H9 (cell line): ENCODE results near the gene NCKAP5. TPM values are rescaled to one million over a fixed set of nuclear protein-coding genes. Genes with fewer than 3 reads are reported as not detected.

Source experiments
- DNase-seq: peaks from one replicate; pipeline ENCODE4 v3.0.0-alpha.2; 2017
- H2AFZ ChIP-seq: one replicate; pipeline ENCODE4 v1.6.1; 2013; ENCODE audit warnings: mild to moderate bottlenecking, low read length, control low read depth, moderate library complexity
- H2AK5ac ChIP-seq: 2 replicates; pipeline ENCODE4 v1.6.1; 2013; ENCODE audit warnings: low read length, control low read depth, mixed read lengths; ENCODE audit not compliant: insufficient read length
- H2BK120ac ChIP-seq: one replicate; pipeline ENCODE4 v1.6.1; 2013; ENCODE audit warnings: low read depth, mild to moderate bottlenecking, low read length, control low read depth, inconsistent platforms; ENCODE audit not compliant: poor library complexity, severe bottlenecking
- H2BK12ac ChIP-seq: 2 replicates; pipeline ENCODE4 v1.6.1; 2013; ENCODE audit warnings: low read length, control low read depth, mixed read lengths, low read depth; ENCODE audit not compliant: insufficient read length
- H2BK15ac ChIP-seq: 2 replicates; pipeline ENCODE4 v1.6.1; 2013; ENCODE audit warnings: low read depth, low read length, control low read depth
- H2BK20ac ChIP-seq: one replicate; pipeline ENCODE4 v1.6.1; 2013; ENCODE audit warnings: low read depth, mild to moderate bottlenecking, low read length, control low read depth, inconsistent platforms; ENCODE audit not compliant: poor library complexity, severe bottlenecking
- H2BK5ac ChIP-seq: 2 replicates; pipeline ENCODE4 v1.6.1; 2013; ENCODE audit warnings: low read length, control low read depth, mixed read lengths; ENCODE audit not compliant: insufficient read length
- H3K14ac ChIP-seq: 2 replicates; pipeline ENCODE4 v1.6.1; 2013; ENCODE audit warnings: low read length, control low read depth; ENCODE audit not compliant: insufficient read depth
- H3K18ac ChIP-seq: 2 replicates; pipeline ENCODE4 v1.6.1; 2013; ENCODE audit warnings: low read depth, mild to moderate bottlenecking, mixed read lengths, low read length, control low read depth; ENCODE audit not compliant: insufficient read length
- H3K23ac ChIP-seq: 2 replicates; pipeline ENCODE4 v1.6.1; 2013; ENCODE audit warnings: low read length, control low read depth, mixed read lengths, low read depth; ENCODE audit not compliant: insufficient read length
- H3K23me2 ChIP-seq: 2 replicates; pipeline ENCODE4 v1.6.1; 2013; ENCODE audit warnings: low read depth, mild to moderate bottlenecking, mixed read lengths, low read length, control low read depth; ENCODE audit not compliant: insufficient read length, poor library complexity, severe bottlenecking
- H3K27ac ChIP-seq: 2 replicates; pipeline ENCODE4 v1.5.1; 2013; ENCODE audit warnings: low read length, control low read depth, mixed read lengths, low read depth; ENCODE audit not compliant: insufficient read length
- H3K27me3 ChIP-seq: 2 replicates; pipeline ENCODE4 v1.6.1; 2013; ENCODE audit warnings: low read length, control low read depth, inconsistent platforms; ENCODE audit not compliant: insufficient read depth
- H3K4ac ChIP-seq: 2 replicates; pipeline ENCODE4 v1.6.1; 2013; ENCODE audit warnings: low read depth, mild to moderate bottlenecking, control low read depth, inconsistent platforms, low read length, moderate library complexity
- H3K4me1 ChIP-seq: 2 replicates; pipeline ENCODE4 v1.6.1; 2013; ENCODE audit warnings: low read length, control low read depth, inconsistent platforms; ENCODE audit not compliant: insufficient read depth
- H3K4me2 ChIP-seq: 2 replicates; pipeline ENCODE4 v1.6.1; 2013; ENCODE audit warnings: low read length, control low read depth, mixed read lengths; ENCODE audit not compliant: insufficient read length, insufficient read depth
- H3K56ac ChIP-seq: 2 replicates; pipeline ENCODE4 v1.6.1; 2013; ENCODE audit warnings: low read depth, mild to moderate bottlenecking, mixed read lengths, low read length, control low read depth; ENCODE audit not compliant: insufficient read length
- H3K79me1 ChIP-seq: 2 replicates; pipeline ENCODE4 v1.6.1; 2013; ENCODE audit warnings: low read depth, mild to moderate bottlenecking, moderate library complexity, low read length, control low read depth, inconsistent platforms; ENCODE audit not compliant: insufficient read depth, poor library complexity, severe bottlenecking
- H3K79me2 ChIP-seq: 2 replicates; pipeline ENCODE4 v1.6.1; 2013; ENCODE audit warnings: low read length, control low read depth, inconsistent platforms; ENCODE audit not compliant: insufficient read depth
- H3K9ac ChIP-seq: 2 replicates; pipeline ENCODE4 v1.6.1; 2013; ENCODE audit warnings: low read length, control low read depth, mixed read lengths; ENCODE audit not compliant: insufficient read length; ENCODE audit errors: extremely low read depth
- H3K9me3 ChIP-seq: one replicate; pipeline ENCODE4 v1.6.1; 2013; ENCODE audit warnings: low read depth, low read length, inconsistent platforms; ENCODE audit not compliant: control insufficient read depth
- H3T11ph ChIP-seq: one replicate; pipeline ENCODE4 v1.6.1; 2013; ENCODE audit warnings: mild to moderate bottlenecking, low read length, control low read depth, inconsistent platforms
- H4K20me1 ChIP-seq: one replicate; pipeline ENCODE4 v1.6.1; 2013; ENCODE audit not compliant: control insufficient read depth, insufficient read length, insufficient read depth
- H4K5ac ChIP-seq: 2 replicates; pipeline ENCODE4 v1.6.1; 2013; ENCODE audit warnings: low read depth, mild to moderate bottlenecking, mixed read lengths, low read length, control low read depth; ENCODE audit not compliant: insufficient read length
- H4K8ac ChIP-seq: replicated peaks from 2 replicates; pipeline ENCODE4 v1.6.1; 2013; ENCODE audit warnings: low read length, control low read depth, mixed read lengths, low read depth; ENCODE audit not compliant: insufficient read length
- H4K91ac ChIP-seq: 2 replicates; pipeline ENCODE4 v1.6.1; 2013; ENCODE audit warnings: low read depth, mild to moderate bottlenecking, moderate library complexity, mixed read lengths, low read length, control low read depth; ENCODE audit not compliant: insufficient read length
- H3K27ac Mint-ChIP-seq, 3 experiments: 2 replicates in 2 of 3; 3 replicates in 1 of 3; pipeline ENCODE4 v1.8.0; 2020 to 2021; ENCODE audit warnings: mixed read lengths in 3 of 3, mild to moderate bottlenecking in 1 of 3, moderate library complexity in 1 of 3
- H3K27me3 Mint-ChIP-seq: 2 replicates; pipeline ENCODE4 v1.8.0; 2021; ENCODE audit warnings: low read depth, mild to moderate bottlenecking, moderate library complexity, mixed read lengths
- H3K36me3 Mint-ChIP-seq, 3 experiments: 2 replicates in 2 of 3; 3 replicates in 1 of 3; pipeline ENCODE4 v1.8.0; 2020 to 2021; ENCODE audit warnings: low read depth in 3 of 3, mixed read lengths in 3 of 3; ENCODE audit not compliant: insufficient read depth in 1 of 3
- H3K4me1 Mint-ChIP-seq, 2 experiments: 2 replicates each; pipeline ENCODE4 v1.8.0; 2020; ENCODE audit warnings: mixed read lengths in 2 of 2
- H3K4me3 Mint-ChIP-seq, 2 experiments: 2 replicates in 1 of 2; 3 replicates in 1 of 2; pipeline ENCODE4 v1.8.0; 2020 to 2021; ENCODE audit warnings: mild to moderate bottlenecking in 2 of 2, mixed read lengths in 2 of 2, moderate library complexity in 1 of 2
- H3K9me3 Mint-ChIP-seq, 2 experiments: 2 replicates in 1 of 2; 3 replicates in 1 of 2; pipeline ENCODE4 v1.8.0; 2020; ENCODE audit warnings: mild to moderate bottlenecking in 2 of 2, mixed read lengths in 2 of 2, moderate library complexity in 1 of 2
- WGBS: extraction: QIAGEN DNeasy Blood & Tissue Kit; methylation state at CpG from one replicate; pipeline ENCODE4 v1.1.7; 2013; ENCODE audit warnings: missing lambda C conversion rate, low lambda C conversion rate, mixed read lengths; ENCODE audit not compliant: insufficient read length; ENCODE audit errors: extremely low coverage; 5-methylcytosine and 5-hydroxymethylcytosine counted together
- total RNA-seq: library from RNA; stranded (reverse); gene quantifications from 2 replicates; pipeline ENCODE4 v1.2.1, GENCODE V29; 2021
- TF ChIP-seq, protein P1 (sequence below): fragments of 200-600 bp; sonication (generic); conservative IDR thresholded peaks from 3 replicates; pipeline ENCODE4 v1.8.0; 2021; ENCODE audit warnings: antibody characterized with exemption, mild to moderate bottlenecking

The NCKAP5 gene
- total RNA-seq, 1 experiment from 2014 or later, result 0.26 TPM

DNA sequence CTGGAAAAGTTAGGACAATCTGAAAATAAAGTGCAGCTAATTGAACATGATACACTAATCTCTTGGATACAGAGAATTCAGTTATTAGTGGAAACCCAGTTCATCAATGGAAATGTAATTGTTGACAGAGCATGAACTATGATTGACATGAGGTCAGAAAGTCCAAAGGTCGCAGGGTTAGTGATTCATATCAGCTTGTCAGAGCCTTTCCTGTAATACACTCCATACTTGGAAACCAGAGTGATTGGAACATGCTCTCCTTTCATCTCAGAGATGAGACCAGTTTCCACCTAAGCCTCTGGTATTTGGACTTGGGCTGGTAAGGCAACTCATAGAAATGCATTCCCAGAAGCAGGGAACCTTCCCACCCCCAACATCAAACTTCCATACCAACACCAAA is 8.5 kb upstream of the NCKAP5 start:
- Histone ChIP-seq H3K4ac (no peak overlapping the region), H3K9me3 (no peaks in the 10 kb centered on the region), H3K18ac (no peak overlapping the region), H3K79me2 (no peaks in the 10 kb centered on the region), H3K4me2 (no peak overlapping the region), H4K20me1 (no peaks in the 10 kb centered on the region), H3K14ac (no peak overlapping the region), H3K9ac (no peak overlapping the region), H4K8ac (no peak overlapping the region), H3K56ac (no peak overlapping the region), H2BK20ac (no peak overlapping the region), H3K27me3 (no peaks in the 10 kb centered on the region), H2AFZ (no peak overlapping the region), H3K23me2 (no peaks in the 10 kb centered on the region), H3K23ac (no peak overlapping the region), H3T11ph (no peak overlapping the region), H2BK15ac (no peak overlapping the region), H3K4me1 (peaks cover 6% of the 10 kb centered on the region; the same call in 1 of the 2 replicates), H4K5ac (no peak overlapping the region), H2AK5ac (no peak overlapping the region), H2BK5ac (no peak overlapping the region), H2BK12ac (no peak overlapping the region), H2BK120ac (no peak overlapping the region), H3K27ac (no peak overlapping the region), H4K91ac (no peak overlapping the region), H3K79me1 (no peaks in the 10 kb centered on the region)
- DNase-seq, result no peak
- H3K9me3 Mint-ChIP-seq, result no peaks in the 10 kb centered on the region
- no peaks in the 10 kb centered on the region for H3K27me3 Mint-ChIP-seq
- H3K27ac Mint-ChIP-seq, result no peak overlapping the region
- no CpG with 5 or more reads among the region's 1 CpG for WGBS
- peaks cover 32 to 36% of the 10 kb centered on the region in 2 experiments for H3K4me1 Mint-ChIP-seq
- TF ChIP-seq, protein P1, sequence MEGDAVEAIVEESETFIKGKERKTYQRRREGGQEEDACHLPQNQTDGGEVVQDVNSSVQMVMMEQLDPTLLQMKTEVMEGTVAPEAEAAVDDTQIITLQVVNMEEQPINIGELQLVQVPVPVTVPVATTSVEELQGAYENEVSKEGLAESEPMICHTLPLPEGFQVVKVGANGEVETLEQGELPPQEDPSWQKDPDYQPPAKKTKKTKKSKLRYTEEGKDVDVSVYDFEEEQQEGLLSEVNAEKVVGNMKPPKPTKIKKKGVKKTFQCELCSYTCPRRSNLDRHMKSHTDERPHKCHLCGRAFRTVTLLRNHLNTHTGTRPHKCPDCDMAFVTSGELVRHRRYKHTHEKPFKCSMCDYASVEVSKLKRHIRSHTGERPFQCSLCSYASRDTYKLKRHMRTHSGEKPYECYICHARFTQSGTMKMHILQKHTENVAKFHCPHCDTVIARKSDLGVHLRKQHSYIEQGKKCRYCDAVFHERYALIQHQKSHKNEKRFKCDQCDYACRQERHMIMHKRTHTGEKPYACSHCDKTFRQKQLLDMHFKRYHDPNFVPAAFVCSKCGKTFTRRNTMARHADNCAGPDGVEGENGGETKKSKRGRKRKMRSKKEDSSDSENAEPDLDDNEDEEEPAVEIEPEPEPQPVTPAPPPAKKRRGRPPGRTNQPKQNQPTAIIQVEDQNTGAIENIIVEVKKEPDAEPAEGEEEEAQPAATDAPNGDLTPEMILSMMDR, result no peak
- H3K4me3 Mint-ChIP-seq, result no peak overlapping the region
- H3K36me3 Mint-ChIP-seq, result no peaks in the 10 kb centered on the region
